Effector memory CD4-positive, alpha-beta T cell (primary cell): Measurements from ENCODE around the gene EFCAB11.
A peak's percentile ranks its signal among the peaks of the same experiment; 100 is the strongest.

Experiments
- DNase-seq, 3 donors: peaks; one replicate each; pipeline ENCODE4 v3.0.0-alpha.2; 2020
- H3K27ac ChIP-seq: 2 replicates; pipeline ENCODE4 v1.7.0; 2013; ENCODE audit warnings: mild to moderate bottlenecking, low read length, moderate library complexity; ENCODE audit not compliant: insufficient read depth, poor library complexity, severe bottlenecking
- H3K27me3 ChIP-seq: replicated peaks from 2 replicates; pipeline ENCODE4 v1.7.0; 2013; ENCODE audit warnings: mild to moderate bottlenecking, low read length; ENCODE audit not compliant: insufficient read depth, control insufficient read depth, poor library complexity, severe bottlenecking
- H3K36me3 ChIP-seq: 2 replicates; pipeline ENCODE4 v1.7.0; 2013; ENCODE audit warnings: mild to moderate bottlenecking, low read length, moderate library complexity; ENCODE audit not compliant: control insufficient read depth, insufficient read depth
- H3K4me1 ChIP-seq: 2 replicates; pipeline ENCODE4 v1.7.0; 2013; ENCODE audit warnings: low read length, mild to moderate bottlenecking; ENCODE audit not compliant: control insufficient read depth, insufficient read depth, poor library complexity, severe bottlenecking
- H3K4me3 ChIP-seq: 2 replicates; pipeline ENCODE4 v1.7.0; 2013; ENCODE audit warnings: low read length, low read depth, mild to moderate bottlenecking; ENCODE audit not compliant: insufficient read depth, poor library complexity, severe bottlenecking
- H3K9me3 ChIP-seq: 2 replicates; pipeline ENCODE4 v1.7.0; 2013; ENCODE audit warnings: mild to moderate bottlenecking, low read length, moderate library complexity; ENCODE audit not compliant: control insufficient read depth
- total RNA-seq, 3 donors: gene quantifications; one replicate each; lab custom pipeline; 2026; lab: John Stamatoyannopoulos, UW

Gene EFCAB11, protein sequence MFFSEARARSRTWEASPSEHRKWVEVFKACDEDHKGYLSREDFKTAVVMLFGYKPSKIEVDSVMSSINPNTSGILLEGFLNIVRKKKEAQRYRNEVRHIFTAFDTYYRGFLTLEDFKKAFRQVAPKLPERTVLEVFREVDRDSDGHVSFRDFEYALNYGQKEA
- total RNA-seq, result 0.69 to 0.96 (median 0.77) reads per million in 3 donors

DNA sequence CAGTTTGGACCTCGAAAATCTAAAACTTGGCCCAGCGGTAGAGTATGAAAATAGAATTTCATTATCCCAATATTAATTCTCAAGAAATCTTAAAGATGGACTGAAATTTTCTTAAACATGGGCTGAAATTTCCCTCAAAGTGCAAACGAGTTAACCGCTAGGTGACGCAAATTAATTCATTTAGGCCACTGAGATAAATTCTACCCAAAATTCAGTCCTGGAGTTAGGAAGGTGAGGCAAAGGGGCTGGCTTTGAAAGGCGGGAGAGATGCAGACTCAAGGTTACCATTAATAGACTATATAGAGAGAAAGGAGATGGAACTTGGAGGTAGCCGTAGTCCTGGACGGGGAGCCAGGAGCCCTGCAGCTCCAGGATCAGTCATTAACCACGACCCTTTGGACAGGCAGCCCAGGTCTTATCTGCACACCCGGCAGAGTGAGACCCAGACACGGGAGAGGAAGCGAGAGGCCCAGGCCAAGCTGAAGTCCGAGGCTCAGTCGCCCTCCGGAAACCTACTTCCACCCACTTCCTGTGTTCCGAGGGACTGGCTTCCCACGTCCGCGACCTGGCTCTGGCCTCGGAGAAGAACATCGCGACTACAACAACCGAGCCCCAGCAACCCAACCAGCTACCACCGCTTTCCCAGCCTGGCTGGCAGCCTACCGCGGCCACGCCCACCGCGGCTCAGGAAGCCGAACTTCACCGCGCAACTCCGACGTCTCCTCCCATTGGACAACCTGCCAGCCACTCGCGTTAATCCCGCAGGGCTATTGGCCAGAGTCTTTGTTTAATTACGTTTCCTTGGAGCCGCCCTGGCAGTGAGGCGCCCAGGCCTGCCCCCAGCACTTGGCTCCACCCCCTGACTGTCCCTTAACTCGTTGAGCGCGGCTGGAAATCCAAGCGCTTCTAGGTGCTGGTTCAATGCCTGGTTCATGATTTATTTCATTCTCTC is at the start of gene EFCAB11:
Gene EFCAB11 (minus strand): TSS at position 661 of the 952 bp plus-strand sequence. CDS start 70 bp downstream, at position 591.
- peak; percentile 90 to 94 (median 93) for DNase-seq
- peak within 1 kb of the TSS; percentile 84 for H3K4me3 ChIP-seq
- no peaks in the 10 kb centered on the region for H3K27me3 ChIP-seq
- H3K9me3 ChIP-seq, result no peaks in the 10 kb centered on the region
- H3K36me3 ChIP-seq, result peaks cover 5% of the 10 kb centered on the region
- H3K4me1 ChIP-seq, result peaks cover 19% of the 10 kb centered on the region
- H3K27ac ChIP-seq, result peak within 1 kb of the TSS; percentile 96

DNA sequence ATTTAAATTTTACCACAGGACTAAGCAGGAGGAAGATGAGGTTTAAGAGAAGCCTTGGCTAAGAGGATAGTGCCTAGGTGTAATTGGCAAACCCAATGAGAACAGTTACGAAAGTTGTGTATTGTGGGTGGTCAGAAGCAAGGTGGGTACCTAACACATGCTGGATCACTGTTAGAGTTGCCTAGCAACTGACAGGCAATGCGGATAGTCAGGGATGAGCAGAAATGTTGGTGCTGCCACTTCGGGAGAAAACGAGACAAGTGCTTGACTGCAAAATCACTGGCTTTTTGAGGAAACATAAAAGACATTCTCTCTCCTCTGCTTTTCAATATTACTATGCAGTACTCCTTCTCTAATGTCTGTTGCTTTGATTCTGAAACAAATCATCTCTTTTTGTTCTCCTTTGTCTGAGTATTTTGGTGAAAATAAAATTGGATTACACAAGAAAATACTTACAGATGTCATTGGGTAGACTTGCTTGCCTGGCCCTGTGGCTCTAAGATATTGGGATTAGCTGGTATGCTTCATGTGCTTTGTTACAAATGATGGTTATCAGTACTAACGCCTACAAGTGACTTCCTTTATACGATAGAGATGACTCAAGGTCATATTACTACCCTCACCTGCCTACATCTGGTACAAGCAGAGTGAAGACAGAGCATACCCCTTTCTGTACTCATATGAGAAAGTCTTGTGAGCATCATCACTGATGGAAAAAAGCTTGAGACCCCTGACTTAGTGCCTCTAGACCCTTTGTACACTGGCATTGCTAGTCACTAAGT is 49.2 kb upstream of the EFCAB11 start:
- Histone ChIP-seq H3K9me3 (no peaks in the 10 kb centered on the region), H3K27me3 (no peaks in the 10 kb centered on the region), H3K4me3 (no peak overlapping the region), H3K4me1 (no peaks in the 10 kb centered on the region), H3K27ac (no peak overlapping the region), H3K36me3 (peaks cover 24% of the 10 kb centered on the region)
- no peak for DNase-seq

DNA sequence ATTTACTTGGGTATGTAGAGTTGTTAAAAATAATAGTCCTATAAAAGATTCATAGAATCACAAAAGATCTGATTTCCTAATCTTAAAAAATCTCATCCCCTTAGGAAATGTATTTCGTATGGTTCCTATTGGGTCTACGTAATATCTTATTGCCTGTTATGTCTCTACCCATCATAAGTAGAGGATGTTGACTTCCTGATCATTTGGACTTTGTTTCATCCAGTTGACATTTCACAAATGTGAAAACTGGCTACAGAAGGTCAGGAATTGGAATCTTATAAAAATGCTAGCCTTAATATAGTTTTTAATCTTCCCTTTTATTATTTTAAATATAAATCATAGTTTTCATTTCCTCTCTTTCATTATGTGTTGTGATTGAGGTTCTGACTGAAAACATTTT is 46.4 kb upstream of the EFCAB11 start:
- H3K4me3 ChIP-seq, result no peak overlapping the region
- no peaks in the 10 kb centered on the region for H3K9me3 ChIP-seq
- no peak overlapping the region for H3K27ac ChIP-seq
- no peaks in the 10 kb centered on the region for H3K27me3 ChIP-seq
- no peaks in the 10 kb centered on the region for H3K4me1 ChIP-seq
- DNase-seq, result no peak
- peaks cover 37% of the 10 kb centered on the region for H3K36me3 ChIP-seq

DNA sequence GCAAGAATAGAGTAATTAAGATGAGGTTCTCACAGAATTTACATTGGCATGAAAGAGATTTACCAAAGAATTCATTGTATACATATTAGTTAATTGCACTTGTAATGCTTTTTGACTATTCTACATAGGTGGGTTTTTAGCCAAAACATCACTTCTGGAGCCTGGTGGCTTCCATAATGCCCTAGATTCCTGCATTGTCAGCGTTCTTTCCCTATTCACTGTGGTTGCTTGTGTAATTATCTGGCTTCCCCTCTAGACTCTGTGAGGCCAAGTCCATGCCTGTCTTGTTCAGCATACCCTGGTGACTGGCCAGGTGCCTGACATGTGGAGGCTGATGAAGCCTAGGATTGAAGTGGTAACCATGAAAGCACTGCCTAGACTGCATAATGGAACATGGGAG is 42.4 kb upstream of the EFCAB11 start:
- DNase-seq, result no peak
- Histone ChIP-seq H3K27me3 (no peaks in the 10 kb centered on the region), H3K36me3 (peaks cover 47% of the 10 kb centered on the region), H3K4me1 (no peaks in the 10 kb centered on the region), H3K4me3 (no peak overlapping the region), H3K27ac (no peak overlapping the region), H3K9me3 (no peaks in the 10 kb centered on the region)

DNA sequence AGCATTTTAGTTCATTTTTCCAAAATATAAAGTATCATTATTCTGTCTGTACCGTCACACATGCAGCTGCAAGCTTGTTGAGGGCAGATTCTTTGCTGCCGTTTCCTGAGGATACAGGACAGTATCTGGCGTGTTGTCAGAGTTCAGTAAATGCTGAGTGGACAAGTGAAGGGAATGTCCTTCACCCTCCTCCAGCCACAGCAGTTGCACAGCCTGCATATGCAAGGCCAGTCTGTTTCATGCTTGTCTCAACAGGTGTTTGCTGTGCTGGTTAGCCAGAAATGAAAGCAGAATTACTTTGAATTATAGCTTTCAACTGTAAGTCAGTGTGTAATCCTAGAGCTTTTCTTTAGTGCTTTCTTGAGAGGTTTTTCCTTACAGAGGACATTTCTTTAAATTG is 37.7 kb upstream of the EFCAB11 start:
- no peaks in the 10 kb centered on the region for H3K9me3 ChIP-seq
- H3K4me1 ChIP-seq, result no peaks in the 10 kb centered on the region
- no peaks in the 10 kb centered on the region for H3K27me3 ChIP-seq
- H3K36me3 ChIP-seq, result peaks cover 78% of the 10 kb centered on the region
- no peak for DNase-seq
- H3K4me3 ChIP-seq, result no peak overlapping the region
- no peak overlapping the region for H3K27ac ChIP-seq

DNA sequence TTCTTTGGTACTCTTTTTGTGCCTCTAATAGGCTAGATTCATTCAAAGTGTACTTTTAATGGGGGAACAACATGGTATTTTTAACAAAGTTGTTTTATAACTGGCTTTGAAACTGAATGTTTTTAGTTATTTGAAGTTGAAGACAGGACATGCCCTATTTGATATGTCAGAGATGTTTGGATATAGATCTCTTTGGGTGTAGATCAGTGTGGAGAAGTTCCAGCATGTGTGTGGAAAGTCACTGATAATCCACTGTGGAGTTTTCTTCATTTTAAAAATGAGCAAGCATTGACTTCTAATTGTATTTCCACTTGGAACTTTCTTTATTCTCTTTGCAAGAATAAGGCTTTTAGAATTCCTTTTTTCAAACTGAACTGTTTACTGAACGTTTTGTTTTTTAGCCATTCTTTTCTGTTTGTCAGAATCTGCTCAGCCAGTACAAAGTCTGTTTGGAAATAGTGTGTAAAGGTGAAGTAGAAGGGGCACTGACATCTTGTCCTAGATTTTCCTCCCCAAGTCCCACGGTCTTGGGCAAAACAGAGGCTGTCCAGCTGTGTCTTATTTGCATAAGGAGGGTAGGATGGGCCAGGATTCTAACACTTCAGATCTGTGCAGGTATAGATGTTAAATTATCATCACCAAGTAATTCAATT is 36.2 kb upstream of the EFCAB11 start:
- peaks cover 77% of the 10 kb centered on the region for H3K36me3 ChIP-seq
- no peaks in the 10 kb centered on the region for H3K4me1 ChIP-seq
- H3K4me3 ChIP-seq, result no peak overlapping the region
- no peaks in the 10 kb centered on the region for H3K27me3 ChIP-seq
- H3K27ac ChIP-seq, result no peak overlapping the region
- DNase-seq, result no peak
- H3K9me3 ChIP-seq, result no peaks in the 10 kb centered on the region

DNA sequence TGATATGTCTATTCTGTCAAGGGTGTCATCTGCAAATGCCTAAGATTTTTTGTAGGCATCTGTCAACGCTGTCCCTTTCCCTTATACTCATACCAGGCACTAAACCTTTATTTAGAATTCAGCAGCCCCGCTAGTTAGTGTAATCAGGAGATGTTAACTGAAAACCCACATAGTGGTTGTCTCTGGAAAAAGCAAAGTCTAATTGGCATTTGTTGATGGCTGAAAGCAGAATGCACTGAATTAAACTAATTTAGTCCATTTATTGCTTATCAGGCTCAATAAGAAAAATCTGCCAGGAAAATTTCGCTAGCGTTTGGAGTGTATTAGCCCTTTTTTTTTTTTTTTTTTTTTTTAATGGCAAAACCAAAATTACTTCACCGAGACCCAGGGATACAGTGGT is 35.7 kb upstream of the EFCAB11 start:
- Histone ChIP-seq H3K27me3 (no peaks in the 10 kb centered on the region), H3K36me3 (peaks cover 75% of the 10 kb centered on the region), H3K27ac (no peak overlapping the region), H3K4me1 (no peaks in the 10 kb centered on the region), H3K9me3 (no peaks in the 10 kb centered on the region), H3K4me3 (no peak overlapping the region)
- DNase-seq, result no peak

DNA sequence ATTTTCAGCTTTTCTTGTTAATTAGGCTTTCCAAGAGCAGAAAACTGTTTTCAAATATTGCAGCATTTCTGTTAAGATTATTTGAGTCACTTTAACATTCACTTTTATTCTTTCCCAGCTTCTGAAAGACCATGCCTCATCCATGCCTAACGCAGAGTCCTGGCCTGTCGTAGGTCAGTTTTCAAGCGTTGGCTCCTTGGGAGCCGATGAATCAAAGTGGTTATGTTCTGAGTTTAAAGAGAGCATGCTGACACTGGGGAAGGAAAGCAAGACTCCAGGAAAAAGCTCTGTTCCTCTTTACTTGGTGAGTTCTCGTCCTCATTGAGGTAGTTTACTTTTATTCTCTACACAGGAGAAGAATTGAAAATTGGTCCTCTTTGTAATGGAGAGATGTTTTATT is 34.3 kb upstream of the EFCAB11 start:
- Histone ChIP-seq H3K4me3 (no peak overlapping the region), H3K4me1 (no peaks in the 10 kb centered on the region), H3K9me3 (no peaks in the 10 kb centered on the region), H3K27me3 (no peaks in the 10 kb centered on the region), H3K27ac (no peak overlapping the region), H3K36me3 (peaks cover 67% of the 10 kb centered on the region)
- no peak for DNase-seq

DNA sequence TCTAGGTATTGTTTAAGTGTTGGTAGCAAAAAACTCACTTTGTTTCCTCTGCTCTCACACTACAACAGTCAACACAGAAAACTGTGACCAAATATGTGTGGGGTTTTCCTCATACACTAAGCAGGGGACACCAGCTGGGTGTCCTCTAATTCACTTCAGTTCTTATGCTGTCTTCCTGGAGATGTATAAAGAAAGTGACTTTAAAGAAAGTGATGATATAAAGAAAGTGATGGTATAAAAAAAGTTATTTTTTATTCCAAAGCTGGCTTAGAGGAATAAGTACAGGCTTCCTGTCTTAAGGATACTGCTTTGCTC is 32.6 kb upstream of the EFCAB11 start:
- peaks cover 75% of the 10 kb centered on the region for H3K36me3 ChIP-seq
- H3K4me3 ChIP-seq, result no peak overlapping the region
- no peaks in the 10 kb centered on the region for H3K27me3 ChIP-seq
- no peaks in the 10 kb centered on the region for H3K9me3 ChIP-seq
- H3K4me1 ChIP-seq, result no peaks in the 10 kb centered on the region
- no peak for DNase-seq
- no peak overlapping the region for H3K27ac ChIP-seq
